Subcutaneous adipose tissue (tissue), 4 donors: Measurements from ENCODE around the gene GGCX. TPM values are rescaled to one million over a fixed set of nuclear protein-coding genes. Genes with fewer than 3 reads are reported as not detected.

Experiments
- total RNA-seq, 4 donors: library from RNA; depleted of rRNA; stranded (reverse); fragments of >200 nt; gene quantifications; one replicate each; pipeline ENCODE4 v1.1.0, GENCODE V29; 2016
- TF ChIP-seq, protein P1 (sequence below): fragments of 450-650 bp; IDR thresholded peaks from one replicate; pipeline ENCODE4 v1.5.1; 2016; ENCODE audit warnings: low read depth, mild to moderate bottlenecking, control low read depth, antibody characterized with exemption, moderate library complexity

Gene GGCX
- total RNA-seq, 4 donors from 2014 or later = 26.5 to 53.3 (median 30.8) TPM

GRCh38 chr2:85540133-85540648 lies 21.1 kb downstream of the GGCX start:
- TF ChIP-seq, protein P1, sequence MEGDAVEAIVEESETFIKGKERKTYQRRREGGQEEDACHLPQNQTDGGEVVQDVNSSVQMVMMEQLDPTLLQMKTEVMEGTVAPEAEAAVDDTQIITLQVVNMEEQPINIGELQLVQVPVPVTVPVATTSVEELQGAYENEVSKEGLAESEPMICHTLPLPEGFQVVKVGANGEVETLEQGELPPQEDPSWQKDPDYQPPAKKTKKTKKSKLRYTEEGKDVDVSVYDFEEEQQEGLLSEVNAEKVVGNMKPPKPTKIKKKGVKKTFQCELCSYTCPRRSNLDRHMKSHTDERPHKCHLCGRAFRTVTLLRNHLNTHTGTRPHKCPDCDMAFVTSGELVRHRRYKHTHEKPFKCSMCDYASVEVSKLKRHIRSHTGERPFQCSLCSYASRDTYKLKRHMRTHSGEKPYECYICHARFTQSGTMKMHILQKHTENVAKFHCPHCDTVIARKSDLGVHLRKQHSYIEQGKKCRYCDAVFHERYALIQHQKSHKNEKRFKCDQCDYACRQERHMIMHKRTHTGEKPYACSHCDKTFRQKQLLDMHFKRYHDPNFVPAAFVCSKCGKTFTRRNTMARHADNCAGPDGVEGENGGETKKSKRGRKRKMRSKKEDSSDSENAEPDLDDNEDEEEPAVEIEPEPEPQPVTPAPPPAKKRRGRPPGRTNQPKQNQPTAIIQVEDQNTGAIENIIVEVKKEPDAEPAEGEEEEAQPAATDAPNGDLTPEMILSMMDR = no peak

- TF ChIP-seq, protein P1 = no peak
These were observed 21.7 kb downstream of the GGCX start for GRCh38 chr2:85539361-85540132.

GRCh38 chr2:85538507-85539360 lies 22.6 kb downstream of the GGCX start, which contains the start of gene MAT2A:
Gene MAT2A, plus strand, starts transcription at chr2:85539168. Its CDS starts 120 bp downstream, at chr2:85539288.
- TF ChIP-seq, protein P1 = no peak

- TF ChIP-seq, protein P1 = no peak
These were observed 23.4 kb downstream of the GGCX start for GRCh38 chr2:85537600-85538506.

GRCh38 chr2:85536479-85536878 lies 24.8 kb downstream of the GGCX start:
- TF ChIP-seq, protein P1 = no peak

DNA sequence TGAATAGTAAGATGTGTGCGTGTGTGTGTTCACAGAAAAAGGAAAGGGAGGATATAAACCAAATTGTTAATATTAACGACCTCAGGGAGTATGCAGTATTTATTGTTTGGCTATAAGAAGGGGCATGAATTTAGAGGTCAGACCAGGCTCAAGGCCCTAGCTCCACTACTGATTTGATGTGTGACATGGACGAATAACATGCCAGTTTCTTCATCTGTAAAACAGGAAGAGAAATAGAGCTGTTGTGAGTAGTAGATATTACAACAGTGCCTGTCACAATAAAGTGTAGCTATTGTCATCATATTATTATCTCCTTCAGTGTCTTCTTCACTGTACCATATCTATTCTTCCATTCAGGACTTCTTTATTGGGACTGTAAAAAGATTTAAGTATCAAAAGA lies 26.4 kb downstream of the GGCX start:
- TF ChIP-seq, protein P1 = no peak
